H1 (cell line): ENCODE data around the gene JPT1. TPM values are rescaled to one million over a fixed set of nuclear protein-coding genes. Genes with fewer than 3 reads are reported as not detected.

Experiments used
- CREB1 ChIP-seq: IDR thresholded peaks from 2 replicates; pipeline ENCODE4 v1.6.1; 2012; ENCODE audit warnings: inconsistent platforms
- polyA plus RNA-seq, 7 experiments: library from polyadenylated mRNA; depleted of rRNA in 3 of 7; stranded (reverse) in 5 of 7; unstranded in 2 of 7; fragments of >200 nt in 5 of 7; fragments of 200-250 nt in 2 of 7; gene quantifications; 1 replicate in 5 of 7; 2 replicates in 1 of 7; 4 replicates in 1 of 7; pipeline versions ENCODE4 v1.2.1 to v1.2.3, GENCODE V29; 2011 to 2013; ENCODE audit warnings: missing spikeins in 2 of 7, mixed read lengths in 2 of 7
- total RNA-seq: library from RNA; stranded (reverse); fragmentation: NEBNext Ultra II Directional; extraction: Animal tissue kit (Norgen Biotek cat#: 25700); gene quantifications from 2 replicates; pipeline ENCODE4 v1.2.1, GENCODE V29; 2021

The JPT1 gene
- total and polyA plus RNA-seq, 2 of the 8 experiments (the other 6 are each of a cell fraction or from before 2014, with no cell fraction given), result 154 to 369 TPM

- no peak for TF ChIP-seq CREB1
- TF ChIP-seq, all 59 proteins: peak for 0
Observed at GRCh38 chr17:75124041-75124818, 30.1 kb downstream of the JPT1 start (continued).
